HFFc6 (cell line): Measurements from ENCODE around the gene SSNA1. TPM values are rescaled to one million over a fixed set of nuclear protein-coding genes. Genes with fewer than 3 reads are reported as not detected.

Experiments
- DNase-seq: peaks from one replicate; pipeline ENCODE4 v3.0.0-alpha.2; 2018
- H3K27ac Mint-ChIP-seq: 2 replicates; pipeline ENCODE4 v1.8.0; 2020; ENCODE audit warnings: mild to moderate bottlenecking, mixed read lengths
- H3K27me3 Mint-ChIP-seq: 2 replicates; pipeline ENCODE4 v1.8.0; 2021; ENCODE audit warnings: mild to moderate bottlenecking, moderate library complexity, mixed read lengths; ENCODE audit not compliant: insufficient read depth
- H3K36me3 Mint-ChIP-seq: 2 replicates; pipeline ENCODE4 v1.8.0; 2021; ENCODE audit warnings: low read depth, mixed read lengths
- H3K4me1 Mint-ChIP-seq: 2 replicates; pipeline ENCODE4 v1.8.0; 2020; ENCODE audit warnings: low read depth, mixed read lengths
- H3K4me3 Mint-ChIP-seq: 2 replicates; pipeline ENCODE4 v1.8.0; 2020; ENCODE audit warnings: mild to moderate bottlenecking, moderate library complexity, mixed read lengths
- H3K9me3 Mint-ChIP-seq: 2 replicates; pipeline ENCODE4 v1.8.0; 2020; ENCODE audit warnings: mild to moderate bottlenecking, mixed read lengths
- total RNA-seq, 6 experiments: library from RNA; stranded (reverse); fragmentation: NEBNext Ultra II Directional; extraction: Animal tissue kit (Norgen Biotek cat#: 25700); gene quantifications; 2 replicates in 1 of 6; 3 replicates in 5 of 6; pipeline ENCODE4 v1.2.3, GENCODE V29; 2021
- TF ChIP-seq, protein P1 (sequence below): fragments of 200-600 bp; sonication (generic); IDR thresholded peaks from 2 replicates; pipeline ENCODE4 v1.5.0; 2021; ENCODE audit warnings: antibody characterized with exemption, mild to moderate bottlenecking

The SSNA1 gene
- total RNA-seq, 6 experiments from 2014 or later, result 76.7 to 82.8 (median 82.1) TPM

DNA sequence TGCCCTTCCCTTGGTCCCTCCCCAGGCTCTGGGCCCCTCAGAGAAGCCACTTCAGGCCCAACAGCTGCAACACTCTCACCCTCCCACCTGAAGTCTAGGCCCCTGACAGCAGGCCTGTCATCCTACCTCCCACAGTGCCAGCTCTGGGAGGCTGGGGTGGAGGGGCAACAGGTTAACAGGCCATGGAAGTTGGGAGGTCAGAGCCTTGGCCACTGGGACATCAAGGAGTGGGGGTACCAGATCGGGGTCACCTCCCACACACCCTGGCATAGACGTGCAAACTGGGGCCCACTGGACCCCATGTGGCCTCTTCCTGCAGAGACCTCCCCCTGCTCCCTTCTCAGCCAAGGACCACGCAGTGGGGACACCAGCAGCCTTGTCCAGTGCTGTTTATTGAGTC, 2.8 kb downstream of the SSNA1 start:
- no peaks in the 10 kb centered on the region for H3K9me3 Mint-ChIP-seq
- DNase-seq, result no peak

DNA sequence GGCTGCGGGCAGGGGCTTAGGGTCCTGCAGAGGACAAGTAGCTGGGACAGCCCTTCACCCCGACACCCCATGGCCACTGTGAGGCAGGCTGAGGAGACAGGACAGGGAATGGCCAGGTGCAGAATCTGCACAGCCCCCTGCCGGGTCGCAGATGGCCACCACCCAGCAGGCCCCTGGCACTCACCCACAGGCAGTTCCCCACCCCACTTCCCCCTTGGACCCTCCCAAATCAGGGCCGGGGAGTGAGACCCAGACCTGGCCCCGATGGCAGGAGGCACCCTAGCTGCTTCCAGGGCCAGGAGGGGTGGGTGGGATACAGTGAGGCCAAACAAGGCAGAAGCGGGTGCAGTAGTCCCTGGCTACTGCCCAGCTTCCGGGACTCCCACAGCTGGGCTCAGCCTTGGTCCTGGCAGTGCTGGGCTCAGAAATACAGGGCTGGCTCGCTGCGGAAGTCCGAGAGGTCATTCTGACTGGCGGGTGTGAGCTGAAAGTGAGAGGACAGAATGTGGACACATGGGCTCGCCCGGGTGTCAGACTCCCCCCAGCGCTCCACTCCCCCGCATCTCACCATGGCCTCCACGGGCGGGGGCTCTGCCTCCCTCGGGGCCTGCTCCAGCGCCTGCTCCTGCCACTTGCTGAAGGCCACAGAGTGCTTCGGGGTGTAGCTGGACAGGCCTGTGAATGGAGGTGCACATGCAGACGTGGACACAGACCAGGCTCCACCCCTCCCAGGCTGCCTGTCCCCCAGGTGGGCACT, 3.4 kb downstream of the SSNA1 start:
- no peaks in the 10 kb centered on the region for H3K9me3 Mint-ChIP-seq
- peaks cover 26% of the 10 kb centered on the region for H3K4me1 Mint-ChIP-seq
- no peak for DNase-seq

More for the DNA sequence above, 2.8 kb downstream of the SSNA1 start:
- Mint-ChIP-seq H3K27me3 (peaks cover 1% of the 10 kb centered on the region), H3K4me3 (no peak overlapping the region), H3K27ac (no peak overlapping the region; the same call in 1 of the 2 replicates), H3K36me3 (no peaks in the 10 kb centered on the region; the same call in none of the 2 replicates), H3K4me1 (peaks cover 32% of the 10 kb centered on the region)
- TF ChIP-seq, protein P1, sequence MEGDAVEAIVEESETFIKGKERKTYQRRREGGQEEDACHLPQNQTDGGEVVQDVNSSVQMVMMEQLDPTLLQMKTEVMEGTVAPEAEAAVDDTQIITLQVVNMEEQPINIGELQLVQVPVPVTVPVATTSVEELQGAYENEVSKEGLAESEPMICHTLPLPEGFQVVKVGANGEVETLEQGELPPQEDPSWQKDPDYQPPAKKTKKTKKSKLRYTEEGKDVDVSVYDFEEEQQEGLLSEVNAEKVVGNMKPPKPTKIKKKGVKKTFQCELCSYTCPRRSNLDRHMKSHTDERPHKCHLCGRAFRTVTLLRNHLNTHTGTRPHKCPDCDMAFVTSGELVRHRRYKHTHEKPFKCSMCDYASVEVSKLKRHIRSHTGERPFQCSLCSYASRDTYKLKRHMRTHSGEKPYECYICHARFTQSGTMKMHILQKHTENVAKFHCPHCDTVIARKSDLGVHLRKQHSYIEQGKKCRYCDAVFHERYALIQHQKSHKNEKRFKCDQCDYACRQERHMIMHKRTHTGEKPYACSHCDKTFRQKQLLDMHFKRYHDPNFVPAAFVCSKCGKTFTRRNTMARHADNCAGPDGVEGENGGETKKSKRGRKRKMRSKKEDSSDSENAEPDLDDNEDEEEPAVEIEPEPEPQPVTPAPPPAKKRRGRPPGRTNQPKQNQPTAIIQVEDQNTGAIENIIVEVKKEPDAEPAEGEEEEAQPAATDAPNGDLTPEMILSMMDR, result no peak

GRCh38 chr9:137192448-137192780, 3.9 kb downstream of the SSNA1 start:
- peaks cover 20% of the 10 kb centered on the region for H3K4me1 Mint-ChIP-seq
- H3K27me3 Mint-ChIP-seq, result peaks cover 3% of the 10 kb centered on the region
- DNase-seq, result no peak
- no peak overlapping the region for H3K4me3 Mint-ChIP-seq
- no peaks in the 10 kb centered on the region for H3K9me3 Mint-ChIP-seq
- TF ChIP-seq, protein P1, result no peak
- H3K36me3 Mint-ChIP-seq, result no peaks in the 10 kb centered on the region; the same call in none of the 2 replicates
- H3K27ac Mint-ChIP-seq, result no peak overlapping the region; the same call in 1 of the 2 replicates

More for the DNA sequence above, 3.4 kb downstream of the SSNA1 start:
- H3K36me3 Mint-ChIP-seq, result no peaks in the 10 kb centered on the region; the same call in none of the 2 replicates
- H3K27ac Mint-ChIP-seq, result no peak overlapping the region; the same call in 1 of the 2 replicates
- TF ChIP-seq, protein P1, result no peak
- peaks cover 1% of the 10 kb centered on the region for H3K27me3 Mint-ChIP-seq
- no peak overlapping the region for H3K4me3 Mint-ChIP-seq

DNA sequence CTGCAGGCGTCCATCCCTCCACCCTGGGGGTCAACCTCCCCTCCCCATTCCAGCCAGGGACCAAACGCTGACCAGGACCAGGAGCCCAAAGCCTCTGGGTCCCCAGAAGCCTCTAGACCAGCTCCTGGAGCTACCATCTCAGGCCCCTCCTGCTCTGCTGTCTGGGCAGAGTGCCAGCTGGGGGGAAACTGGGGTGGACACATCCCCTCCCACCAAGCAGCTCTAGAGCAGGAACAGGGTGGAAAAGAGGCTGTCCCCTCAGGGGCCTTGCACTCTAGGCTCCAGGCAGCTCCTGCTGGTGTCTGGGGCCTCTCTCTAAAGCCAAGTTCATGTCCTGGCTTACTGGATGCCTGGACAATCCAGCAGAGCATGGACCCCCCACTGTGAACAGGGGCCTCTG, 4.4 kb downstream of the SSNA1 start:
- TF ChIP-seq, protein P1, result no peak
- Mint-ChIP-seq H3K9me3 (no peaks in the 10 kb centered on the region), H3K36me3 (no peaks in the 10 kb centered on the region; the same call in none of the 2 replicates), H3K27me3 (peaks cover 3% of the 10 kb centered on the region), H3K27ac (no peak overlapping the region), H3K4me1 (peaks cover 16% of the 10 kb centered on the region), H3K4me3 (no peak overlapping the region)
- DNase-seq, result no peak

DNA sequence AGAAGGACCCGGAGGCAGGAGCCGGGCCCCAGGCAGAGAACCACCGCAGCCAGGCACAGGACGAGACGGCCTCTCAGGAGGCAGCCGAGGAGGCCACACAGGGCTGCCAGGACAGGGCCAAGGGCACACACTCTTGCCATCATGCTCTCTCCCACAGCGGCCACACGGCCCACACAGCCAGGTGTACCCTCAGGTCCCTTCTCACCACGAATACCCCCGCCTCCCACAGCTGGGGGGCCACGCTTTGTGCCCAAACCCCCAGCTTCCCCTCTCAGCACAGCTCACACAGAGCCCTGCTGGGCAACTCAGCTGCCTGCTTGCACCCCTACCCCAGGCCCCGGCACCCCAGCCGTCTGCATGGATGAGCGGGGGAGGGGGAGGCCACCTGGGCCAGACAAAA, 5.3 kb downstream of the SSNA1 start:
- Mint-ChIP-seq H3K36me3 (no peaks in the 10 kb centered on the region; the same call in none of the 2 replicates), H3K4me3 (no peak overlapping the region), H3K27me3 (peaks cover 3% of the 10 kb centered on the region), H3K9me3 (no peaks in the 10 kb centered on the region), H3K4me1 (peaks cover 23% of the 10 kb centered on the region), H3K27ac (no peak overlapping the region)
- no peak for DNase-seq
- TF ChIP-seq, protein P1, result no peak
